COLO668 (cell line): ENCODE data around the gene TUBA1B.
"Not testable (repeated sequence)": the region's sequence is repeated elsewhere in the genome, so short reads cannot be mapped to it uniquely, and the experiment has no call there.

Experiments used
- DNase-seq: peaks from one replicate; lab custom pipeline; 2025; ENCODE audit not compliant: unreplicated experiment; lab: John Stamatoyannopoulos, UW

Gene TUBA1B

GRCh38 chr12:49127971-49128370 is 3.2 kb downstream of the TUBA1B start:
- not testable (repeated sequence) for DNase-seq

DNA sequence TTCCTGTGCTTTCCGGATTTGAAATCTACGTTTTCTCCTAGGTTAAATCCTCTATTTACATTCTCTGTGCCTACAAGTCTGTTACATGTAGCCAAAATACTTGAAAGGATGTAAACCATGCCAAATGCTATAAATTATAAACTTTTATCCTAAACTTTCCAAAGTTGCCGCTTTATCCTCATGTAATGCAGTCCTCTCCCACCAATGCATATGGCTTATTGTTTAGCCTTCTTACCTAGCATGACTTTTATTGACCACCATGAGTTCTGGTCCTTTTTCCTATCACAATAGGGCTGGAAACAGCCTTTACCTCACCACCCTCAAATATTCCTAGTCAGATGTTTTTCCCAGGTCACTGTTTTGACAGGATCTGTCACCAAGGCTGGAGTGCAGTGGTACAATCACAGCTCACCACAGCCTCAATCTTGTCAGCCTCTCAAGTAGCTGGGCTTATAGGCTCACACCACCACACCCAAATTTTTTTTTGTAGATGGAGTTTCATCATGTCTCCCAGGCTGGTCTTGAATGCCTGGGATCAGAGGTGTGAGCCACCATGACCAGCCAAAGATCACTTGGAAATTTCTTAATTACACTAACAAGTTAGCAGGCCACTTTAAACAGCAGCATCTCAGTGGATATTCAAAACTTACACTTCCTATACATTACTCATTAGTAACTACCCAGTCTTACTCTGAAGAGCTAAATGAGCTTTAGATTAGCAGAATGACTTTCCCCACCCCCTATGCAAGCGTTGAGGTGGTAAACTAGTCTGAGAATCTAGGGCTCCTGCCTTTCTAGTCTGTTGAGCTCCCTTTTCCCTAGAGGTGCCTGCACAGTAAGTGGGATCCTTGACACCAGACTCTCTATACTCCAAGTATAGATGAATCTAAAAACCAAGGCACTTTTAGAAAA is 4.1 kb downstream of the TUBA1B start:
- DNase-seq: no peak

GRCh38 chr12:49121047-49121696 is 10.0 kb downstream of the TUBA1B start:
- DNase-seq: peak; percentile 22

DNA sequence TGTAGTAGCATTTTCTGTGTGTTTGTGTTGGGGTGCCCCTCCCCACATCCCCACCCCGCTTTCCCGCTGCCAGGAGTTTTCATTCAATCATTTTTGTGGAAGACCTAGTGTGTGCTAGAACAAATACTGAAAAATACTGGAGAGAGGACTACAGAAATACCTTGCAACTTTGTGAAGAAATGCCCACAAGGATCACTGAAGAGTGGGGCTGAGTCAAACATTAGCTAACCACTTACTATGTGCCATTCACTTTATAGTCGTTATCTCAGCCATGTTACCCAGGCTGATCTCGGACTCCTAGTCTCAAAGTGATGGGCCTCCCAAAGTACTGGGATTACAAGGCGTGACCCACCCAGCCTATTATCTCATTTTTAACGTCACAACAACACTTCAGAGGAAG is 20.0 kb downstream of the TUBA1B start:
- DNase-seq: no peak

- peak; percentile 93 for DNase-seq
These were observed 20.6 kb downstream of the TUBA1B start, which contains the start of gene LMBR1L for GRCh38 chr12:49110464-49111155. LMBR1L (minus strand) TSS chr12:49110847; CDS start chr12:49110555, 292 bp downstream.

GRCh38 chr12:49109641-49110463 is 21.3 kb downstream of the TUBA1B start:
- peak; percentile 13 for DNase-seq

- DNase-seq: no peak
These were observed 22.2 kb downstream of the TUBA1B start for GRCh38 chr12:49108958-49109404.

- no peak for DNase-seq
These were observed 25.6 kb downstream of the TUBA1B start for GRCh38 chr12:49105504-49106084.

- DNase-seq: no peak
These were observed 26.4 kb downstream of the TUBA1B start for GRCh38 chr12:49104822-49105221.

GRCh38 chr12:49100380-49100779 is 30.8 kb downstream of the TUBA1B start:
- no peak for DNase-seq

DNA sequence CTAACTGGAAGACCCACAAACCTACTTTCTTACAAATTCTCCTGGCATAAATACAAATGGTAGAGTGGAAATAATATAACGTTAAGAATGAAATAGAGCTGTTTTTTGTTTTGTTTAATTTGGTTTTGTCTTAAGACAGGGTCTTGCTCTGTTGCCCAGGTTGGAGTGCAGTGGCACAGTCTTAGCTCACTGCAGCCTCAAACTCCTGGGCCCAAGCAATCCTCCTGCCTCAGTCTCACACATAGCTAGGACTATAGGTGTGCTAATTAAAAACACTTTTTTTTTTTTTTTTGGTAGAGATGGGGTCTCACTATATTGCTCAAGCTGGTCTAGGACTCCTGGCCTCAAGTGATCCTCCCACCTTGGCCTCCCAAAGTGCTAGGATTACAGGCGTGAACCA is 32.5 kb downstream of the TUBA1B start:
- DNase-seq: no peak

DNA sequence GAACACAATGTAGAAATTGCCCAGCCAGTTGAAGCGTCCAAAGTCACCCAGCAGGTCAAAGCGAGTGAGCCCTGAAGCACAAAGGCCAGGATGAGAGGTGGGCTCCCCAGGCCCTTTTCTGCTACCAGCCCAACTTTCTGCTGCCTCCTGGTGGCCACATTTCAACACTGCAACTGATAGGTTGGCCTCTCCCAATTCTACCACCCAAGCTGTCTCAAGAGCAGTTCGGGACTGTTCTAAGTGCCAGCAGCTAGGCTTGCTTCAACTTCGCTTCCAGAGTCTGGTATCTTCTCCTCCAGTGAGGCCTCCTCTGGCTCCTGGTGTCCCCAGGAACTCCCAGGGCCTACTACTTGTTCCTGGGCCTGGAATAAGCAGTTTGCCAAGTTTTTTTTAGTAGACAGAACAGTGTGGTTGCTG is 33.2 kb downstream of the TUBA1B start:
- DNase-seq: peak; percentile 15

DNA sequence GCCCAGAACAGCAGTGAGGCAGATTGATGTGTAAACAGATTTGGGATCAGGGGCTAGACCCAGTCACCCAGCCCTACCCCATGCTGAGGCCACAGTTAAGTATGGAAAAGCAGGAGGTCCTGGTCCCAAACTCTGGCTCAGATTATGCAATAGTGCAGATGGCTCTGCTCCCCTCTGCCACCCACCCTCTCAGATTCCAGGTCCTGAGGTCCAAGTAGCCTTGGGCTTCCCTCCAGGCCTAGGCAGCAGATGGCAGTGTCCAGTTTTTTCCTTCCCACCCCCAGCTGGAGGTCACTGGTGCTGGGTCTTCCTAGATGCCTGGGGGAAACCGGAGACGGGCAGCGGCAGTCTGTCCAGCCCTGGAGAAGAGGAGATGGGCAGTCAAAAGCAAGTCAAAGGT is 33.8 kb downstream of the TUBA1B start:
- DNase-seq: no peak

DNA sequence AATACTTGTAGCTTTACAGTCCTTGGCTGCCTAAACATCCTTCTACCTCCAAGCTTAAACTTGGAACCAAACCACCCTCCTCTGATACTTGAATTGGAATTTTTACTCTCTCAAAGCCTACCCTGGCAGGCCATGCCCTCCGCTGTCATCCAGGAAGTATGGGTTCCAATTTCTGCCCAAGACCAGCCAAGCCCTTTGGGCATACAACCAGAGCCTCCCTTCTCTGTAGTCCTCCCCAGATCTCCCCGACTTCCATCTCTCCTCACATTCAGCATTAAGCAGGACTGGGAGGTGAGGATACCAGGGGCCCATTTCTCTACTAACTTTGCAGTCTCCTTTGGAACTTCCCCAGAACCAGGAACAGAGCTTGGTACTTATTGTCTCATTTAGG is 36.2 kb downstream of the TUBA1B start:
- DNase-seq: no peak

GRCh38 chr12:49094160-49094974 is 36.8 kb downstream of the TUBA1B start, which contains the start of gene DHH:
DHH (minus strand) TSS chr12:49094801; CDS start chr12:49094512, 289 bp downstream.
- peak; percentile 27 for DNase-seq

- no peak for DNase-seq
These were observed 37.4 kb downstream of the TUBA1B start for GRCh38 chr12:49093792-49094159.

DNA sequence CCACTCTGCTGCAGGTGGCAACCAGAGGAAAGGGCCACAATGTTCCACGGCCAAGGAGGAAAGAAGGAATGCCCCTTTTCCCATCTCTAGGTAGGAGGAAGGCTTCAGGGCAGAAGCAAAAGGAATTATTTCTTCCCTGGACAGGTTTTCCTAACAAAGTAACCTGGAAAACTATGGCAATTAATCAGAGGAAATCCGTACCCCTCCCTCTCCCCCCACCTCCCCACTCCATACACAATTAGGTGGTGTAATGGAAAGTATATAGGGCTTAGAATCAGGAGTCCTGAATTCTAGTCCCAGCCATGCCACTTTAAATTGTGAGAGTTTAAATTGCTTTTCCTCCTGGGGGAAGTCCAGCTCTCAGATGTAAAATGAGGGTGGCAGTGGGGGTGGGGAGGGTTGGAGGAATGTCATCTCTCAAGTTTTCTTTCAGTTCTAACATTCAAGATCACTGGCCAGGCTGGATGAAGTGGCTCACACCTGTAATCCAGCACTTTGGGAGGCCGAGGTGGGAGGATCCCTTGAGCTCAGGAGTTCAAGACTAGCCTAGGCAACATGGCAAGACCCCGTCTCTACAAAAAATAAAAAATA is 38.3 kb downstream of the TUBA1B start:
- DNase-seq: no peak

- DNase-seq: peak; percentile 26
These were observed 38.9 kb downstream of the TUBA1B start for GRCh38 chr12:49092086-49092815.

- no peak for DNase-seq
These were observed 39.4 kb downstream of the TUBA1B start for GRCh38 chr12:49091836-49092085.
